Measurements from ENCODE around the gene CBX6. TPM values are rescaled to one million over a fixed set of nuclear protein-coding genes. Genes with fewer than 3 reads are reported as not detected.

CBX6 gene
- total RNA-seq, 1 experiment from 2014 or later, result 31.4 TPM

- Histone ChIP-seq H2AFZ (ENCODE audit: low read length) (no peak overlapping the region), H4K20me1 (ENCODE audit: control insufficient read depth, insufficient read depth, insufficient read length) (no peaks in the 10 kb centered on the region), H3K14ac (ENCODE audit: insufficient read depth, low read length) (no peak overlapping the region), H2BK12ac (ENCODE audit: insufficient read length, low read depth, low read length) (no peak overlapping the region), H4K8ac (replicated peaks; ENCODE audit: insufficient read length, low read depth, low read length) (no peak overlapping the region), H2BK15ac (ENCODE audit: low read depth, low read length) (no peak overlapping the region), H3K4ac (ENCODE audit: low read depth, low read length) (no peak overlapping the region), H3K79me2 (ENCODE audit: insufficient read depth, low read length) (no peaks in the 10 kb centered on the region), H3K56ac (ENCODE audit: insufficient read length, low read depth, low read length) (no peak overlapping the region), H2AK5ac (ENCODE audit: insufficient read length, low read length) (no peak overlapping the region), H4K5ac (ENCODE audit: insufficient read length, low read depth, low read length) (no peak overlapping the region), H3T11ph (ENCODE audit: low read length) (no peak overlapping the region), H3K18ac (ENCODE audit: insufficient read length, low read depth, low read length) (no peak overlapping the region), H3K27ac (ENCODE audit: insufficient read length, low read depth, low read length) (no peak overlapping the region), H3K23me2 (ENCODE audit: insufficient read length, low read depth, low read length, poor library complexity, severe bottlenecking) (no peaks in the 10 kb centered on the region), H3K9ac (ENCODE audit: extremely low read depth, insufficient read length, low read length) (no peak overlapping the region), H3K4me2 (ENCODE audit: insufficient read depth, insufficient read length, low read length) (no peak overlapping the region), H3K27me3 (ENCODE audit: insufficient read depth, low read length) (no peaks in the 10 kb centered on the region), H2BK20ac (ENCODE audit: low read depth, low read length, poor library complexity, severe bottlenecking) (no peak overlapping the region), H3K4me1 (ENCODE audit: insufficient read depth, low read length) (no peaks in the 10 kb centered on the region), H2BK120ac (ENCODE audit: low read depth, low read length, poor library complexity, severe bottlenecking) (no peak overlapping the region), H3K23ac (ENCODE audit: insufficient read length, low read depth, low read length) (no peak overlapping the region), H3K9me3 (ENCODE audit: control insufficient read depth, low read depth, low read length) (no peaks in the 10 kb centered on the region), H2BK5ac (ENCODE audit: insufficient read length, low read length) (no peak overlapping the region), H4K91ac (ENCODE audit: insufficient read length, low read depth, low read length) (no peak overlapping the region), H3K79me1 (ENCODE audit: insufficient read depth, low read depth, low read length, poor library complexity, severe bottlenecking) (no peaks in the 10 kb centered on the region)
- no peak overlapping the region for H3K4me3 Mint-ChIP-seq
- H3K27ac Mint-ChIP-seq, result no peak overlapping the region
- no peaks in the 10 kb centered on the region for H3K4me1 Mint-ChIP-seq
- no CpG with 5 or more reads among the region's 9 CpGs for WGBS (ENCODE audit: extremely low coverage, insufficient read length, low lambda C conversion rate)
- DNase-seq, result no peak
- peaks cover 13% of the 10 kb centered on the region for H3K27me3 Mint-ChIP-seq (ENCODE audit: low read depth)
- no peaks in the 10 kb centered on the region; a peak in 1 of 7 replicates for H3K36me3 Mint-ChIP-seq (ENCODE audit: insufficient read depth in 1 of 3, low read depth in 3 of 3)
- TF ChIP-seq CTCF (conservative IDR thresholded peaks at IDR 0.05), result no peak
- H3K9me3 Mint-ChIP-seq, result peaks cover 4 to 9% of the 10 kb centered on the region in 2 experiments; a peak in 3 of 5 replicates
Measured at GRCh38 chr22:38891256-38891655, 19.2 kb upstream of the CBX6 start.
